ENCODE results near the gene MPPE1. TPM values are rescaled to one million over a fixed set of nuclear protein-coding genes. Genes with fewer than 3 reads are reported as not detected.

The MPPE1 gene
- total and polyA plus RNA-seq, 9 of the 15 experiments (the other 6 are each of a cell fraction or from before 2014, with no cell fraction given), result 10.7 to 19.5 (median 13.3) TPM

DNA sequence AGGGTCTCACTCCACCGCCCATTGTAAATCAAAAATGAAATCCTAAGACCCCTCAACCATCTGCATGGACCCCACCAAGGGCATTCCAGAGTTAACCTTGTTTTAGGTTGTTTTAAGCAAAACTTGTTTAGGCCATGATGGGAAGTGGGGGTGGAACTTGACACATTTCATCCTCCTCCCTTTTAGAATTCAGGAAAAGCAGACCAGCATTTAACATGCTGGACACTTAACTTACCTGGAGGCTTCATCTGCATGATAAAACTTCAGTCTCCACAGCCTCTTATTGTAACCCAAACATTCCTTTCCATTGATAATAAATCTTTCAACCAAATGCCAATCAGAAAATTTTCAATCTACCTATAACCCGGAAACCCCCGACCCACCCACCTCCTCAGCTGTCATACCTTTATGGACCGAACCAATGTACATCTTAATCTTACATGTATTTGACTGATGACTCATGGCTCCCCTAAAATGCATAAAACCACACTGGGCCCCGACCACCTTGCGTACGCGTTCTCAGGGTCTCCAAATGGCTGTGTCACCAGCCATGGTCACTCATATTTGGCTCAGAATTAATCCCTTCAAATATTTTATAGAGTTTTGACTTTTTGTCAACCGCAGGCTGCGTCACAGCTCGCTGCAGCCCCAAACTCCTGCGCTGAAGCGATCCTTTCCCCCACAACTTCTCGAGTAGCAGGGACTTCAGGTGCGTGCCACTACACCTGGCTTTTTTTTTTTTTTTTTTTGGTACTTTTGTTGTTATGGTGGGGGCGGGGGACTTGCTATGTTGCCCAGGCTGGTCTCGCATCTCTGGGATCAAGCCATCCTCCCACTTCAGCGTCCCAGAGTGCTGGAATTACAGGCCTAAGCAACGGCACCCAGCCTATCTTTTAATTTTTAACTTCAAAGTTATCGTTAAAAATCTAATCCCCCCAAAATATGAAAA lies 917 bp downstream of the MPPE1 start (continued):
- TF ChIP-seq PRDM10 (IDR thresholded peaks at IDR 0.05; ENCODE audit: partially characterized antibody) (peak; percentile 19), MEIS2 (IDR thresholded peaks at IDR 0.05; ENCODE audit: partially characterized antibody) (peak; percentile 7), E2F3 (CRISPR knock-in tag; IDR thresholded peaks at IDR 0.05) (no peak)

GRCh38 chr18:11906176-11906575 lies 1.9 kb downstream of the MPPE1 start:
- POLR2A ChIA-PET, result interaction anchor here (0.6 kb wide), 2 partner anchors 74 to 88 kb away, joined by 3 to 4 read pairs; no protein-coding TSS in a partner anchor
- DNase-seq (ENCODE audit: extremely low read depth in 1 of 4, low spot score in 3 of 4), result no peak
- no peak for TF ChIP-seq NCOA1 (IDR thresholded peaks at IDR 0.05; ENCODE audit: low read depth)
- TF ChIP-seq NR1H2 (CRISPR knock-in tag; IDR thresholded peaks at IDR 0.05), result no peak
- TF ChIP-seq CGGBP1 (CRISPR knock-in tag; IDR thresholded peaks at IDR 0.05), result no peak
- TF ChIP-seq SMAD4 (CRISPR knock-in tag; conservative IDR thresholded peaks at IDR 0.05), result no peak
- Histone ChIP-seq H3K9me3 (replicated peaks; ENCODE audit: control insufficient read depth, insufficient read depth, low read depth, low read length) (no peaks in the 10 kb centered on the region), H3K9me1 (ENCODE audit: control insufficient read depth, insufficient read depth, low read length) (peaks cover 5% of the 10 kb centered on the region), H2AFZ (ENCODE audit: low read depth, low read length) (no peak overlapping the region), H3K4me3 (no peak overlapping the region), H3K36me3 (ENCODE audit: control insufficient read depth, insufficient read depth, low read length) (peaks cover 7% of the 10 kb centered on the region; the same call in 2 of the 3 replicates), H4K20me1 (replicated peaks; ENCODE audit: control insufficient read depth, insufficient read depth, low read length) (peaks cover 10% of the 10 kb centered on the region; the same call in 1 of the 2 replicates), H3K4me1 (replicated peaks in 1 of 2; ENCODE audit: control insufficient read depth in 2 of 2, insufficient read depth in 2 of 2, low read length in 2 of 2) (peaks cover 19 to 23% of the 10 kb centered on the region in 2 experiments; a peak in 4 of 5 replicates), H3K27ac (ENCODE audit: extremely low read depth, low read depth, low read length) (no peak overlapping the region), H3K27me3 (ENCODE audit: control insufficient read depth in 2 of 2, insufficient read depth in 2 of 2, low read length in 2 of 2) (no peaks in the 10 kb centered on the region), H3K79me2 (ENCODE audit: control insufficient read depth, insufficient read depth, low read length) (peaks cover 2% of the 10 kb centered on the region; the same call in 1 of the 3 replicates), H3K4me2 (ENCODE audit: insufficient read depth, low read length) (no peak overlapping the region), H3K9ac (ENCODE audit: insufficient read depth in 1 of 2, low read depth in 2 of 2, low read length in 2 of 2) (no peak overlapping the region)
- in situ Hi-C loops (cut with MboI) (loop anchor here (10.0 kb wide), 1 partner anchor 1129 kb away; no protein-coding TSS in a partner anchor), intact Hi-C loops (cut with micrococcal nuclease) (no loop called here)
- no peak for FAIRE-seq
- CTCF ChIA-PET (ENCODE audit: low intra/inter-chr PET ratio), result no interaction called here
- no TSS peak for BruUV-seq (replicated peaks)
- ATAC-seq, result no peak
- WGBS (ENCODE audit: insufficient coverage, low coverage, missing lambda C conversion rate), result 83% methylated on average over 1 of the region's 1 CpG
